Astrocyte of the spinal cord (primary cell): ENCODE measurements around the gene NLGN2.

ENCODE experiments used
- DNase-seq: peaks from one replicate; pipeline ENCODE4 v3.0.0; 2011; ENCODE audit warnings: low read depth, low spot score
- H3K4me3 ChIP-seq: 2 replicates; pipeline ENCODE4 v1.5.1; 2011; ENCODE audit warnings: low read depth, mild to moderate bottlenecking, low read length, moderate library complexity
- in situ Hi-C: cut with HindIII; loops from 2 replicates; pipeline ENCODE4 v1.10.0; 2017; ENCODE audit warnings: low sequenced_read_pairs
- TF ChIP-seq, protein P1 (sequence below): IDR thresholded peaks from 2 replicates; pipeline ENCODE4 v1.5.1; 2012; ENCODE audit warnings: low read depth, mild to moderate bottlenecking, low read length, inconsistent platforms

The NLGN2 gene

DNA sequence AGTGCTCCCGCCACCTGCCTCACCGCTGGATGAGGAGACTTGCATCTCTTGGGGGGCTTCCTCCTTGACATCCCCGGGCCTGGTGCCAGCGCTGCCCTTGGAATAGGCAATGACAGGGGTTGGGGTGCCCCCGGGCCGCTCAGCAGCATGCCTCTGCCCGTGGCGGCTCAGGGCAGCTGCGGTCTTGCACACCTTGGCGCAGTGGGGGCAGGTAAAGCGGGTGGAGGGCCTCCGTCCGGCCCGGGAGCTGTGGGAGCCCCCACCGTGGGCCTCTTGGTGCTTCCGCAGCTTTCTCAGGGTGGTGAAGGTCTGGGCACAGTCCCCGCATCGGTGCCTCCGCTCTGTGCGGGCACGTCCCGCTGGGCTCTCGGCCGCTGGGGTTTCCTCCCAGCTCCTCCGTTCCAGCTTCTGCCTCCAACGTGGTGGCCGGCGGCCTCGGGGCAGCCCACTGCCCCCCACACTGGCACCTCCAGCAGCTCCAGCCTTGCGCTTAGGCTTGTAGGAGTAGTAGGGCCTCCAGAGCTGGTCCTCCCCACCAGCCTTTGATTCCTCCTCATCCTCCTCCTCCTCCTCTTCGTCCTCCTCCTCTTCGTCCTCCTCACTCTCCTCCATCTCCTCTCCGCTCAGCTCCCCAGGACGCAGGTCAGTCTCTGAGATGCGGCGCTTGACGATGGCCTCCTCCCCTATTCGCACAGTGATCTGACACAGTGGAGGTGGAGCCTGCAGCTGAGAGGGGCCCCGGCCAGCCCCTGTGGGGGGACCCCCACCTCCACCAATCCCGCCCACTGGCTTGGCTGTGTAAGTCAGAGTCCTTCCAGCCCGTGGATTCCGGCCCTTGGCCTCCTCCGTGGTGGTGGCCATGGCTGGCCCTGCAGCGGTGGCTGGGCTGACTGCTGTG lies 55.1 kb downstream of the NLGN2 start:
- no peak for DNase-seq
- in situ Hi-C loops: no loop called here
- no peak overlapping the region for H3K4me3 ChIP-seq
- TF ChIP-seq, protein P1, sequence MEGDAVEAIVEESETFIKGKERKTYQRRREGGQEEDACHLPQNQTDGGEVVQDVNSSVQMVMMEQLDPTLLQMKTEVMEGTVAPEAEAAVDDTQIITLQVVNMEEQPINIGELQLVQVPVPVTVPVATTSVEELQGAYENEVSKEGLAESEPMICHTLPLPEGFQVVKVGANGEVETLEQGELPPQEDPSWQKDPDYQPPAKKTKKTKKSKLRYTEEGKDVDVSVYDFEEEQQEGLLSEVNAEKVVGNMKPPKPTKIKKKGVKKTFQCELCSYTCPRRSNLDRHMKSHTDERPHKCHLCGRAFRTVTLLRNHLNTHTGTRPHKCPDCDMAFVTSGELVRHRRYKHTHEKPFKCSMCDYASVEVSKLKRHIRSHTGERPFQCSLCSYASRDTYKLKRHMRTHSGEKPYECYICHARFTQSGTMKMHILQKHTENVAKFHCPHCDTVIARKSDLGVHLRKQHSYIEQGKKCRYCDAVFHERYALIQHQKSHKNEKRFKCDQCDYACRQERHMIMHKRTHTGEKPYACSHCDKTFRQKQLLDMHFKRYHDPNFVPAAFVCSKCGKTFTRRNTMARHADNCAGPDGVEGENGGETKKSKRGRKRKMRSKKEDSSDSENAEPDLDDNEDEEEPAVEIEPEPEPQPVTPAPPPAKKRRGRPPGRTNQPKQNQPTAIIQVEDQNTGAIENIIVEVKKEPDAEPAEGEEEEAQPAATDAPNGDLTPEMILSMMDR: no peak

DNA sequence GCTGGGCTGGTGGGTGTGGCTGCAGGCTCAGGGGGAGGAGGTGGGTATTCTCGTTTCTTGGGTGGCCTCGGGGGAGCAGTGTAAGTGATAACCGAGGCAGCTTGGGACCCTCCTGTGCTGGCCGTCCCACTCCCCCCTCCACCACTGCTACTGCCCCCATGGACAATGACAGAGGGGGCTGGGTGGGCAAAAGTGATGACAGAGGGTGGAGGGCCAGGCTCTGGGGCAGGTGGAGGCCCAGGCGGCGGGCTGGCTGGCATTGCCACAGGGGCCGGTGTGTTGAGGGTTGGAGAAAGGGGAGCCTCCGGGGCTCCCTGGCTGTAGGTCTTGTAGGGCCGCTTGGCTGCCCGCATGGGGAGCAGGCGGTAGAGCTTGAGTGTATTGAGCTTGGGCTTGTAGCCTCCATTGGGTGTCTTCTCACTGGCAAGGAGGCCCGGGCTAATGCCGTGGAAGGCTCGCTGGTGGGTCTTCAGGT lies 55.8 kb downstream of the NLGN2 start:
- H3K4me3 ChIP-seq: no peak overlapping the region
- in situ Hi-C loops: no loop called here
- TF ChIP-seq, protein P1: no peak
- DNase-seq: no peak

DNA sequence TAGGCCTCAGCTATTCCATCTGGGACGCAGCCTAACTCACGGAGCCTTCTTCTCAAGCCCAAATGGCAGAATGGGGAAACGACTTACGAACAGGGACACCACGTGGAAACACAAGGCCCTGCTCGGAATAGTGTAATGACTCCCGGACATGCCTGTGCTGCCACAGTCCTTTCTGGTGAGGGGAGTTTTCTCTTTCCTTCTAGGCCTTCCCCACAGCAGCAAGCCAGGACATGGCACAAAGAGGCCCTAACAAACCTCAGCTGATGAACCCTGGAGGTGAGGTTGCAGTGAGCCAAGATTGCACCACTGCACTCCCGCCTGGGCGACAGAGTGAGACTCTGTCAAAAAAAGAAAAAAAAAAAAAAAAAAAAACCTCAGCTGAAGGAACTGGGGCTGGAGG lies 56.4 kb downstream of the NLGN2 start:
- no peak overlapping the region for H3K4me3 ChIP-seq
- TF ChIP-seq, protein P1: no peak
- in situ Hi-C loops: no loop called here
- no peak for DNase-seq

DNA sequence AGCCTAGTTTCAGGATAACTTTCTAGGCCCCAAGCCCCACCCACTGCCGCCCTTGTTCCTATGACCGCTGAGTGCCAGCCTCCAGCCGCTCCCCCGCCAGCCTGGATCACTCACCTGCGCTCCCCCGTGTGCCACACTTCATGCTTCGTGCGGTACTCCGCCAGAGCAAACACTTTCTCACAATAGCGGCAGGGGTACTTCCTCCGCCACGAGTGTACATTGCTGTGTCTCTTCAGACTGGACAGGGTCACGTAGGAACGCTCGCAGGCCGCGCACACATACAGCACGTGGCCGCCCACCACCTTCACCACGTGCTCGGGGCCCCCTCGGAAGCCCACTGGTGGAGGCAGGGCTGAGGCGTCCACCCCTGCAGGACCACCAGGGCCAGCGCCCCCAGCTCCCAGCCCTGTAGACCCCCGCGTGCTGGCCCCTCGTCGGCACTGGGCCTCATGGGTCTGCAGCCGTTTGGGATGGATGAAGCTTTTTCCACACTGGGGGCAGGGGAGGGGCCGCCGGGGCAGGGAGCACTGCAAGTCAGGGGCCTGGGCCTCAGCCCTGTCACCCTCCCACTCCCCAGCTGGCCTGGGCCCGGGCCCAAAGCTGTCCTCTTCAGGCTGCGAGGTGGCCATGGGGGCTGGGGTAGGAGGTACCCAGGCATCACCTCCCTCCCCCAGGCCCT lies 58.1 kb downstream of the NLGN2 start:
- no peak for DNase-seq
- in situ Hi-C loops: no loop called here
- no peak overlapping the region for H3K4me3 ChIP-seq
- TF ChIP-seq, protein P1: no peak

DNA sequence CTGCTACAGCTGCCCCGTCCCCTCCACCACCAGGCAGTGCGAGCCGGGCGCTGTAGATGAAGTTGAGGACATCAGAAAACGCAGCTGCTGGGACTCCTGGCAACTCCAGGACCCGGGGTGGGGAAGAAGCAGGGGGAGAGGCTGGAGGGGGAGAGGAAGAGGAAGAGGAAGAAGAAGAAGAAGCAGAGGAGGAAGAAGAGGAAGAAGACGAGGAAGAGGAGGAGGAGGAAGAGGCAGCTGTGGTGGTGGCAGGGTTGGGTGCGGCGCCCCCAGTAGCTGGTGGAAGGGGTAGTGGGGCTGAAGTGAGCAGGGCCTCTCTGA lies 58.6 kb downstream of the NLGN2 start:
- TF ChIP-seq, protein P1: no peak
- in situ Hi-C loops: no loop called here
- DNase-seq: no peak

DNA sequence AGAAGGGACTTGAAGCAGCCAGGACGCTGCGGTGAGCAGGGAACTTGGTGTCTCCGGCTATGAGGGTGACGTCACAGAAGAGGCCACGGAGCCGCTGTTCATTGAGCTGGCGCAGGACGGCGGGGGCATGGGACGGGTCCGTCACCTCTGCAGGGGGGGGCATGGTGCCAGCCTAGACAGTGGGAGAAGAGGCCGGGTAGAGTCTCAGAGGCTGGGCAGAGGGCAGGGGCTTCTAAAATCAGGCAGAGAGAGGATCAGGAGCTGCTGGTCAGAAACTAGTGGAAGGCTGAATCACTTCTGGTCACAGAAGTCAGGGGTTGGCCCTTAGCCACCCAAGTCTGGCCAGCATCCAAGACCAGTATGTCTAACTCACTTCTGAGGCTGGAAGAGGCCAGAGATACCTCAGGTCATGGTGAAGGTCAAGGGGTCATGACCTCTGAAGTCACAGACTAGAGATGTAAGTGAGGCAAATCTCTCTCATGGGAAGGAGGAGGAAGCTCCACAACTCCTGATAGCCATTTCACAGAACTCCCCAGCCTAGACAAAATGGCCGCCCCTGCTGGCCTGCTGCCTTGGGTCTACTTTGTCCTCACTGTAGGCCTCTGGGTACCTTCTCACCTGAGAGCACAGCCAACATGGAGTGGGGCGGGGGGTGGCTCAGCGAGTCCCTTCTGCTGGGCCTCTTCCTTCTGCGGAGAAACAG lies 59.1 kb downstream of the NLGN2 start:
- no peak overlapping the region for H3K4me3 ChIP-seq
- DNase-seq: peak; percentile 49
- TF ChIP-seq, protein P1: no peak
- in situ Hi-C loops: no loop called here

More for the DNA sequence above, 58.6 kb downstream of the NLGN2 start:
- H3K4me3 ChIP-seq: no peak overlapping the region
